ENCODE data around the gene CYB561D2.

Gene CYB561D2

DNA sequence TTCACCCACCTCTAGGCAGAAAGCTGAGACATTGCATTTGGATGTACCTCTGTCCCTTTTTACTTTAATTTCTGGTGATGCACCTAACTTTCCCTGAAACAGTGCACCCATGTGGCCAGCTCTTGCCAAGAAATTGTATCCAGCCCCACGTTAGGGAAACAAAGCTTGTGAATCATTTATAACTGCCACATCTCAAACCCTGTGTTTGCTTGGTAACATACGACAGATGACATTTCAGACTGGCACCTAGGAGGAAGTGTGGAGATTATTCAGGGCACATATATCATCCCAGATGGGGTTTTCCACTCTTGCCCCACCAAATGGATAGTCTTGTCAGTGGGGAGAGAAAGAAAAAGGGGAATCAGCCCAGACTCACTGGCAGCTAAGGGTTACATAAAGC, 2.1 kb downstream of the CYB561D2 start:
- peaks cover 36% of the 10 kb centered on the region for H3K79me2 ChIP-seq
- H3K4me2 ChIP-seq (ENCODE audit: low read length), result no peak overlapping the region
- no peak overlapping the region for H3K9ac ChIP-seq
- no peak overlapping the region for H3K4me3 ChIP-seq (ENCODE audit: low read depth, low read length)
- H3K9me3 ChIP-seq (ENCODE audit: control insufficient read depth, low read length), result no peaks in the 10 kb centered on the region
- TF ChIP-seq, protein P1, sequence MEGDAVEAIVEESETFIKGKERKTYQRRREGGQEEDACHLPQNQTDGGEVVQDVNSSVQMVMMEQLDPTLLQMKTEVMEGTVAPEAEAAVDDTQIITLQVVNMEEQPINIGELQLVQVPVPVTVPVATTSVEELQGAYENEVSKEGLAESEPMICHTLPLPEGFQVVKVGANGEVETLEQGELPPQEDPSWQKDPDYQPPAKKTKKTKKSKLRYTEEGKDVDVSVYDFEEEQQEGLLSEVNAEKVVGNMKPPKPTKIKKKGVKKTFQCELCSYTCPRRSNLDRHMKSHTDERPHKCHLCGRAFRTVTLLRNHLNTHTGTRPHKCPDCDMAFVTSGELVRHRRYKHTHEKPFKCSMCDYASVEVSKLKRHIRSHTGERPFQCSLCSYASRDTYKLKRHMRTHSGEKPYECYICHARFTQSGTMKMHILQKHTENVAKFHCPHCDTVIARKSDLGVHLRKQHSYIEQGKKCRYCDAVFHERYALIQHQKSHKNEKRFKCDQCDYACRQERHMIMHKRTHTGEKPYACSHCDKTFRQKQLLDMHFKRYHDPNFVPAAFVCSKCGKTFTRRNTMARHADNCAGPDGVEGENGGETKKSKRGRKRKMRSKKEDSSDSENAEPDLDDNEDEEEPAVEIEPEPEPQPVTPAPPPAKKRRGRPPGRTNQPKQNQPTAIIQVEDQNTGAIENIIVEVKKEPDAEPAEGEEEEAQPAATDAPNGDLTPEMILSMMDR (IDR thresholded peaks at IDR 0.05), result no peak
- no peak overlapping the region for H3K27ac ChIP-seq
- H3K36me3 ChIP-seq (ENCODE audit: control insufficient read depth, insufficient read depth, low read length), result no peaks in the 10 kb centered on the region
- peaks cover 45% of the 10 kb centered on the region for H3K4me1 ChIP-seq
- no peak overlapping the region for H2AFZ ChIP-seq
- no peaks in the 10 kb centered on the region for H3K27me3 ChIP-seq (ENCODE audit: control insufficient read depth, insufficient read depth, low read length)

DNA sequence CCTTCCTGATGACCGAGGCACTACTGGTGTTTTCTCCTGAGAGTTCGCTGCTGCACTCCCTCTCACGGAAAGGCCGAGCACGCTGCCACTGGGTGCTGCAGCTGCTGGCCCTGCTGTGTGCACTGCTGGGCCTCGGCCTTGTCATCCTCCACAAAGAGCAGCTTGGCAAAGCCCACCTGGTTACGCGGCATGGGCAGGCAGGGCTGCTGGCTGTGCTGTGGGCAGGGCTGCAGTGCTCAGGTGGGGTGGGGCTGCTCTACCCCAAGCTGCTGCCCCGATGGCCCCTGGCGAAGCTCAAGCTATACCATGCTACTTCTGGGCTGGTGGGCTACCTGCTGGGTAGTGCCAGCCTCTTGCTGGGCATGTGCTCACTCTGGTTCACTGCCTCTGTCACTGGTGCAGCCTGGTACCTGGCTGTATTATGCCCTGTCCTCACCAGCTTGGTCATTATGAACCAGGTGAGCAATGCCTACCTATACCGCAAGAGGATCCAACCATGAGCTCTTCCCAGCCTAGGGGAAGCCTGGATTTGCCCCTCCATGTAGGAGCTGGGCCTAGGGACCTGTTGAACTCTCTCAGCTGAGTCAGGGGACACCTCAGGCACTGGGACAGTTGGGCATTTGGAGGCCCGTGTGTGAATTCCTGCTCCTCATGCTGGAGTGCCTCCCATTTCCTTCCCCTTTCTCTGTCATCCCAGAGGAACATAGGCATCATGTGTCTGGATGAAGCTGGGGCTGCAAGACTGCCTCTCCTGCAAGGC, 2.8 kb downstream of the CYB561D2 start:
- H3K9ac ChIP-seq, result no peak overlapping the region
- TF ChIP-seq, protein P1 (IDR thresholded peaks at IDR 0.05), result no peak
- no peaks in the 10 kb centered on the region for H3K27me3 ChIP-seq (ENCODE audit: control insufficient read depth, insufficient read depth, low read length)

DNA sequence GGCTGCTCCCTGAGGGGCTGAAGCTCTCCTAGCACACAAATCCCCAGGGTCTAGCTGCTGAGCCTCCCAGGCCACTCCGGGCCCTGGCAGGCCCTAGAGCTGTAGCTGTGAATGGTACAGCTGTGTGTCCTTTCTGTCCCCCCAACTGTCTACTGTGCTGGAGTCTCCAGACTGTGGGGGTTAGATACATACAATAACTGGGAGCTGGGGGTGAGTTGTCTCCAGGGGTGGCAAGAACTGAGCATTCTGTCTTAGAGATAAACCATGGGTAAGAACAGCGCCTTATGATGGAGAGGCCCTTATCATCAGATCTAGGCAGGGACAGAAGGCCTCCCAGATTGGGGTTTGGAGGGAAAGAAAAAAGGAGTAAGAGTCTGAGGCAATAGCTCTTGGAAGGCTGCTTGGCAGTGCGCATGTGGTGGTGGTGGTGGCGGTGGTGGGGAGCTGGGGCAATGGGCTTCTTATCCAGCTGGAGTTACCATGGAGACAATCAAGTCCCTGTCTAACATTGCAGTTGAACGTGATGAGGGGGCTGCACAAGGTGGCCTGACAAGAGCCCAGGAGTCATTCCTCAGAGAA, 3.6 kb downstream of the CYB561D2 start:
- Histone ChIP-seq H3K27me3 (ENCODE audit: control insufficient read depth, insufficient read depth, low read length) (no peaks in the 10 kb centered on the region), H3K27ac (no peak overlapping the region), H3K36me3 (ENCODE audit: control insufficient read depth, insufficient read depth, low read length) (no peaks in the 10 kb centered on the region), H3K4me3 (ENCODE audit: low read depth, low read length) (no peak overlapping the region), H3K9me3 (ENCODE audit: control insufficient read depth, low read length) (no peaks in the 10 kb centered on the region), H3K4me2 (ENCODE audit: low read length) (no peak overlapping the region), H3K79me2 (peaks cover 45% of the 10 kb centered on the region), H3K9ac (no peak overlapping the region), H3K4me1 (peaks cover 52% of the 10 kb centered on the region), H2AFZ (no peak overlapping the region)
- TF ChIP-seq, protein P1 (IDR thresholded peaks at IDR 0.05), result no peak

More for the DNA sequence above, 2.8 kb downstream of the CYB561D2 start:
- Histone ChIP-seq H3K79me2 (peaks cover 41% of the 10 kb centered on the region), H3K4me3 (ENCODE audit: low read depth, low read length) (no peak overlapping the region), H2AFZ (no peak overlapping the region), H3K4me2 (ENCODE audit: low read length) (no peak overlapping the region), H3K9me3 (ENCODE audit: control insufficient read depth, low read length) (no peaks in the 10 kb centered on the region), H3K4me1 (peaks cover 51% of the 10 kb centered on the region), H3K27ac (no peak overlapping the region), H3K36me3 (ENCODE audit: control insufficient read depth, insufficient read depth, low read length) (no peaks in the 10 kb centered on the region)

DNA sequence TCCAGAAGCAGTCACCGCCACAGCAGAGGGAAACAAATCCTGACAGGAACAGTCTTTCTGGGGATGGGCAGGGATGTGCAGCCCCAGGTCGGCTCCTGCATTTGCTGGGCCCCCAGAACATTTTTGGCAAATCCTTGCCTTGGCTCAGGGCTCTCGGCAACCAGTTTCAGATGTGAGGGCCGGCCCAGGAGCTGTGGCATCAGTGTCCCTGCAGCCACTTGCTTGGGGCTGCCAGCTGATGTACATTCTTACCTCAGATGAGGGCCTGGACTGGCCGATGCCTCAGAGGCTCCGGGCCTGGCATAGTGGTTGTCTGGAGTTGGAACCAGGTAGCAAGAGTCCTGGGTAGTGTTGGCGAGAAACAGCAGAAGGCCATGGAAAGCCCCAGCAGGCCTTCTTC, 4.2 kb downstream of the CYB561D2 start:
- Histone ChIP-seq H3K4me2 (ENCODE audit: low read length) (no peak overlapping the region), H3K79me2 (peaks cover 41% of the 10 kb centered on the region), H3K9me3 (ENCODE audit: control insufficient read depth, low read length) (no peaks in the 10 kb centered on the region), H3K36me3 (ENCODE audit: control insufficient read depth, insufficient read depth, low read length) (no peaks in the 10 kb centered on the region), H3K4me1 (peaks cover 46% of the 10 kb centered on the region), H2AFZ (no peak overlapping the region), H3K27me3 (ENCODE audit: control insufficient read depth, insufficient read depth, low read length) (no peaks in the 10 kb centered on the region), H3K9ac (no peak overlapping the region), H3K4me3 (ENCODE audit: low read depth, low read length) (no peak overlapping the region), H3K27ac (no peak overlapping the region)
- TF ChIP-seq, protein P1 (IDR thresholded peaks at IDR 0.05), result no peak
